Measurements from ENCODE around the gene TFF1. TPM values are rescaled to one million over a fixed set of nuclear protein-coding genes. Genes with fewer than 3 reads are reported as not detected.

TFF1 gene
- total and polyA plus RNA-seq, 11 donors = not detected

- no peaks in the 10 kb centered on the region for H3K36me3 ChIP-seq
- WGBS, 4 donors = 63 to 72% (median 69%) methylated on average over 12 of the region's 12 CpGs
- H3K27ac ChIP-seq = no peak overlapping the region
- DNase-seq (no peak), ATAC-seq (no peak)
- H3K27me3 ChIP-seq = peaks cover 0 to 38% (median 5%) of the 10 kb centered on the region in 9 donors
- H3K9me3 ChIP-seq = peaks cover 0 to 6% (median 0%) of the 10 kb centered on the region in 12 donors
- no peak overlapping the region for H3K4me3 ChIP-seq
- intact Hi-C loops (cut with DNase I) = no loop called here
- H3K4me1 ChIP-seq = no peaks in the 10 kb centered on the region
- no peak for TF ChIP-seq CTCF (IDR thresholded peaks at IDR 0.05)
Observed at GRCh38 chr21:42362198-42362597, 4.1 kb downstream of the TFF1 start.

- no peak for DNase-seq
- intact Hi-C loops (cut with DNase I) = no loop called here
- 29 to 38% (median 35%) methylated on average over 7 of the region's 7 CpGs for WGBS, 4 donors
- Histone ChIP-seq H3K9me3 (peaks cover 0 to 14% (median 2%) of the 10 kb centered on the region in 12 donors), H3K4me3 (no peak overlapping the region), H3K27me3 (peaks cover 0 to 36% (median 5%) of the 10 kb centered on the region in 9 donors), H3K4me1 (no peaks in the 10 kb centered on the region), H3K27ac (no peak overlapping the region), H3K36me3 (no peaks in the 10 kb centered on the region)
- ATAC-seq = no peak
- TF ChIP-seq CTCF (IDR thresholded peaks at IDR 0.05) (no peak), POLR2A (IDR thresholded peaks at IDR 0.05) (no peak)
Observed at GRCh38 chr21:42361286-42361685, 5.0 kb downstream of the TFF1 start.

GRCh38 chr21:42360317-42360716, 6.0 kb downstream of the TFF1 start:
- TF ChIP-seq CTCF (IDR thresholded peaks at IDR 0.05) (no peak), POLR2A (IDR thresholded peaks at IDR 0.05) (no peak)
- no peak overlapping the region for H3K4me3 ChIP-seq
- 51 to 72% (median 63%) methylated on average over 2 of the region's 2 CpGs for WGBS, 4 donors
- no peaks in the 10 kb centered on the region for H3K36me3 ChIP-seq
- no peak for DNase-seq
- peaks cover 0 to 29% (median 5%) of the 10 kb centered on the region in 9 donors for H3K27me3 ChIP-seq
- intact Hi-C loops (cut with DNase I) = no loop called here
- no peak overlapping the region for H3K27ac ChIP-seq
- H3K4me1 ChIP-seq = no peaks in the 10 kb centered on the region
- ATAC-seq = no peak
- peaks cover 0 to 24% (median 6%) of the 10 kb centered on the region in 12 donors for H3K9me3 ChIP-seq

GRCh38 chr21:42358937-42359336, 7.4 kb downstream of the TFF1 start:
- Histone ChIP-seq H3K4me1 (no peaks in the 10 kb centered on the region), H3K27me3 (peaks cover 0 to 16% (median 0%) of the 10 kb centered on the region in 9 donors), H3K36me3 (no peaks in the 10 kb centered on the region), H3K27ac (no peak overlapping the region), H3K4me3 (no peak overlapping the region), H3K9me3 (peaks cover 0 to 37% (median 11%) of the 10 kb centered on the region in 12 donors)
- intact Hi-C loops (cut with DNase I) = no loop called here
- DNase-seq (no peak), ATAC-seq (no peak)
- TF ChIP-seq POLR2A (IDR thresholded peaks at IDR 0.05) (no peak), CTCF (IDR thresholded peaks at IDR 0.05) (no peak)
- WGBS, 4 donors = 83 to 88% (median 87%) methylated on average over 13 of the region's 13 CpGs
